Measurements from ENCODE around the gene IKZF3. TPM values are rescaled to one million over a fixed set of nuclear protein-coding genes. Genes with fewer than 3 reads are reported as not detected.

The IKZF3 gene
- total RNA-seq, 4 donors from 2014 or later: 0.30 to 1.9 (median 1.0) TPM

DNA sequence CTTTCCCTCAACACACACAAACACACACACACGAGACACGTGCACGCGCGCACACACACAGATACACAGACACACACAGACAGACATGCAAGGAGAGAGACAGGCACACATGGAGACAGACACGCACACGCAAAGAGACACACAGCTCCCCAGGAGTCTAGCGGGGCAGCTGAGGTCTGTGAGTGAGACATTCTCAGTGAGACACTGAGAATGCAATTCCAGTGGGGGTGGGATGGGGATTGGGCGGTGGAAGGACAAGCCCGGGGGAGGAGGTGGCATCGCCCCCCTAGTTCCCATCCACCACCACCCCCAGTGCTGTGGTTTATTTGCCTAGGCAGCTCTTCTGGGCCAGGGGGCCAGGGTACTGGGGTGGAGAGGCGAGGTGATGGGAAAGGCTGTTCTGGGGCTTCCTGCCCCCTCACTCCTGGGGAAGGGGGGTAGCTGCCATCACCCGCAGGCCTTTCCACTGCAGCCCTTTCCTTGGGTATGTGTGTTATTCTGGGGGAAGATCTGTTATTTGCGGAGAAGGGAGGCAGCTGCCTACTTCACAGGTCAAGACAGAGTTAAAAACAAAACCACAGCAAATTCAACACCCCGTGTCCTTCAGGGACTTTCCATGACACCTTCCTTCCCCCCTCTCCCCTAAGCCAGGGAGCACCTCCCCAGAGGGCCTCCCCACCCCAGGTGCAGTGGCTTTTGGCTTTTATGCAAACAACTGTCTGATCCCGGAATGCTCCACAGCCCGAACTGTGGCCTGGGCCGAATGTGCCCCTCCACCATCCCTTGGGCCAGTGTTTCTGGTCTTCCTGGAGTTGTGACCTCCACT lies 108.3 kb downstream of the IKZF3 start:
- peaks cover 0 to 25% (median 7%) of the 10 kb centered on the region in 4 donors for H3K4me1 ChIP-seq
- H3K27ac ChIP-seq: peak overlapping the region in 3 of 4 donors; percentile 92 to 97 (median 96)
- WGBS, 2 donors: 57 to 62% methylated on average over 18 of the region's 18 CpGs
- no peak for DNase-seq (ENCODE audit: low spot score in 2 of 2)
- H3K4me3 ChIP-seq: peak overlapping the region in 1 of 4 donors; percentile 74
- H3K36me3 ChIP-seq: no peaks in the 10 kb centered on the region
- H3K9me3 ChIP-seq: no peaks in the 10 kb centered on the region
- TF ChIP-seq, protein P1, sequence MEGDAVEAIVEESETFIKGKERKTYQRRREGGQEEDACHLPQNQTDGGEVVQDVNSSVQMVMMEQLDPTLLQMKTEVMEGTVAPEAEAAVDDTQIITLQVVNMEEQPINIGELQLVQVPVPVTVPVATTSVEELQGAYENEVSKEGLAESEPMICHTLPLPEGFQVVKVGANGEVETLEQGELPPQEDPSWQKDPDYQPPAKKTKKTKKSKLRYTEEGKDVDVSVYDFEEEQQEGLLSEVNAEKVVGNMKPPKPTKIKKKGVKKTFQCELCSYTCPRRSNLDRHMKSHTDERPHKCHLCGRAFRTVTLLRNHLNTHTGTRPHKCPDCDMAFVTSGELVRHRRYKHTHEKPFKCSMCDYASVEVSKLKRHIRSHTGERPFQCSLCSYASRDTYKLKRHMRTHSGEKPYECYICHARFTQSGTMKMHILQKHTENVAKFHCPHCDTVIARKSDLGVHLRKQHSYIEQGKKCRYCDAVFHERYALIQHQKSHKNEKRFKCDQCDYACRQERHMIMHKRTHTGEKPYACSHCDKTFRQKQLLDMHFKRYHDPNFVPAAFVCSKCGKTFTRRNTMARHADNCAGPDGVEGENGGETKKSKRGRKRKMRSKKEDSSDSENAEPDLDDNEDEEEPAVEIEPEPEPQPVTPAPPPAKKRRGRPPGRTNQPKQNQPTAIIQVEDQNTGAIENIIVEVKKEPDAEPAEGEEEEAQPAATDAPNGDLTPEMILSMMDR (IDR thresholded peaks at IDR 0.05): no peak
- TF ChIP-seq POLR2A (IDR thresholded peaks at IDR 0.05) (no peak), EP300 (IDR thresholded peaks at IDR 0.05) (no peak)
- H3K27me3 ChIP-seq: peaks cover 0 to 12% of the 10 kb centered on the region in 2 donors

DNA sequence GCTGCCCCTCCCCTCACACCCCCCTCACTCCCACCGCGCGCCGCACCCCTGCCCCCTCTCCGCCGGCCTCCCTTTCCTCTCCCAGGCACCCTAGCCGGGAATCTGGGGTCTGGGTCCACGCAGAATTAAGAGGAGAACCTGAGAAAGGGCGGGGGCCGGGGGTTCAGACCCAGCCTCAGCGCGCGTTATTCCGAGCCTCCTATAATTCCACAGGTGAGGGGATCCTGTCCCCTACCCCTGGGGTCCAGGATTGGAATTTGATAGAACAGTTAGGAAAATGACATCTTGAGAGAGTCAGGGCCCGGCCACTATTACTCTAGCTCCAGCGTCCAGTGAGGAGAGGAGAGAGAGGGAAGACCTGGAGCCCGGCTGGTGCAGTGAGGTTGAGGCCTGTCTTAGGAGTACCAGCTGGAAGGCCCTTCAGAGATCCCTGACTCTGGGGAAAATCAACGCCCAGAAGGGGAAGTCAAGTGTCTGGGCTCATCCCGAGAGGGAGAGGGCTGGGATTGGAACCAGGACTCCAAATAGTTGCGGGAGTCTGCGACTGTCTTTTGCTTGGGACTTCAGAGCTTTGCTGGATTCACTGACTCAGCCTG lies 109.1 kb downstream of the IKZF3 start:
- WGBS, 2 donors: 23 to 32% methylated on average over 18 to 21 of the region's 21 CpGs
- peak overlapping the region; percentile 87 to 97 (median 94) for H3K27ac ChIP-seq
- peak overlapping the region; percentile 62 to 74 (median 65) for H3K4me3 ChIP-seq
- peaks cover 0 to 5% of the 10 kb centered on the region in 2 donors for H3K27me3 ChIP-seq
- H3K4me1 ChIP-seq: peaks cover 0 to 25% (median 7%) of the 10 kb centered on the region in 4 donors
- no peak for TF ChIP-seq EP300 (IDR thresholded peaks at IDR 0.05)
- TF ChIP-seq, protein P1 (IDR thresholded peaks at IDR 0.05): no peak
- TF ChIP-seq POLR2A (IDR thresholded peaks at IDR 0.05): no peak
- H3K36me3 ChIP-seq: no peaks in the 10 kb centered on the region
- no peaks in the 10 kb centered on the region for H3K9me3 ChIP-seq
- DNase-seq (ENCODE audit: low spot score in 2 of 2): peak in 1 of 2 donors; percentile 22

DNA sequence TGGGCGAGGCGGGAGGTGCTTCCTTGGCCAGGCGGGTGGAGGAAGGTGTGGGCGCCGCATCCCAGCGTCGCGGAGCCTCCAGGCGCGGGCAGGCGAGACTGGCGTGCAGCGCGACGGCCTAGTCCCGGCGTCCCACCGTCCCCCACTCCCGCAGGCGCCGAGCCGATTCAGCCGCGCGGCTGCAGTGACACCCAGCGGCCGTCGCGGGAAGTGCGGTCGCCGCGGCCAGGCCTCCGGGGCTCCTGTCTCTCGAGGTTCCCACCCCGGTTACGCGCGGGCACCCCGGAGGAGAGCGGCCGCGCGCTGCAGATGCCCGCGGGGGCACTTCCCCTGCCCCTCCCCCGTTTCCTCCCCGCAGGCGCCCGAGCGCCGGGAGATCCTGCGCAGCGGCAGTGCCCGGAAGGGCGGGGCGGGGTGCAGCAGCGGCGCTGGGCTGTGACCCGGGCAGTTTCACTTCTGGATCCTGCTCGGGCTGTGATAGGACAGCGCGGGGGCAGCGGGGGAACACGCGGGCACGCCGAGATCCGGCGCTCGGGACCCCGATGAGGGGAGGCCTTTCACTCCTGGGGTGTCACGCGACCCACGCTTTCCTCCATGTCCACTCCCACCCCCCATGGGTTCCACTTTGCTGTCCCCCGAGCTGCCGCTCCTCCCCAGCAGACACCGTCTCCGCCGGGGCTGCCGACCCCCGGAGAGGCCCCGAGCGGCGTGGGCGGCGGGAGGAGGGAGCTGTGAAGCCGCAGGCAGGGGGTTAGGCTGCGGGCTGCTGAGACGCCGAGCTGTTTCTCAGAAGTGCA lies 109.8 kb downstream of the IKZF3 start:
- H3K27ac ChIP-seq: peak overlapping the region; percentile 87 to 97 (median 94)
- peak; percentile 71 to 76 for DNase-seq (ENCODE audit: low spot score in 2 of 2)
- H3K9me3 ChIP-seq: no peaks in the 10 kb centered on the region
- peaks cover 0 to 25% (median 7%) of the 10 kb centered on the region in 4 donors for H3K4me1 ChIP-seq
- H3K27me3 ChIP-seq: peaks cover 0 to 4% of the 10 kb centered on the region in 2 donors
- no peaks in the 10 kb centered on the region for H3K36me3 ChIP-seq
- 0 to 2% methylated on average over 24 to 54 of the region's 91 CpGs for WGBS, 2 donors
- TF ChIP-seq EP300 (IDR thresholded peaks at IDR 0.05) (peak; percentile 38 to 86), POLR2A (IDR thresholded peaks at IDR 0.05) (peak; percentile 48 to 69)
- TF ChIP-seq, protein P1 (IDR thresholded peaks at IDR 0.05): peak; percentile 98 to 100 (median 100)
- peak overlapping the region; percentile 62 to 74 (median 65) for H3K4me3 ChIP-seq

DNA sequence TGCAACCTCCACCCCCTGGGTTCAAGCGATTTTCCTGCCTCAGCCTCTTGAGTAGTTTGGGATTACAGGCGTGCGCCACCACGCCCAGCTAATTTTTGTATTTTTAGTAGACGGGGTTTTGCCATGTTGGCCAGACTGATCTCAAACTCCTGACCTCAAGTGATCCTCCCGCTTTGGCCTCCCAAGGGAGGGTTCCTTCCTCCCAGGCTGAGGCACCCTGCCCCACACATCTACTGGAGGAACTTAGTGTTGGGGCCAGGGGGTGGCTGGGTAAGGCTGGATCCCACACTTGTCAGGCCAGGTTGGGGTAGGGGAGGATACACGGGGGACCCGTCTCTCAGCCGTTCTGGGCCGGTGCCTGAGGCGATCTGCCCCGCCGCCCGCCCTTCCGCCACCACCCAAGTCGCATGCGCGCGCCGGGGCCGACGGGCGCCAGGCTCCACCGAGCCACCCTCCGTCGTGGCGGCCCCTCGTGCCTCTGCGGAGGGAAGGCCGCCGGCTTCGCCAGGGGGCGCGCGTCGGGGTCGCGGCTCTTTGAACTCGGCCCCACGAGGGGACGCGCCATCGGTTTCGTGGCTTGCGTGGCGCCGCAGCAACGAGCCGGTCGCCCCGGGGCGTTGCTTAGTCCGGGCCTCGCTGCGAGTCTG lies 110.5 kb downstream of the IKZF3 start:
- H3K4me1 ChIP-seq: peaks cover 0 to 25% (median 7%) of the 10 kb centered on the region in 4 donors
- H3K36me3 ChIP-seq: no peaks in the 10 kb centered on the region
- no peaks in the 10 kb centered on the region for H3K9me3 ChIP-seq
- H3K27me3 ChIP-seq: peaks cover 0 to 4% of the 10 kb centered on the region in 2 donors
- TF ChIP-seq EP300 (IDR thresholded peaks at IDR 0.05): no peak
- TF ChIP-seq POLR2A (IDR thresholded peaks at IDR 0.05): no peak
- TF ChIP-seq, protein P1 (IDR thresholded peaks at IDR 0.05): no peak
- peak overlapping the region; percentile 87 to 97 (median 94) for H3K27ac ChIP-seq
- WGBS, 2 donors: 6 to 50% methylated on average over 6 to 48 of the region's 55 CpGs
- DNase-seq (ENCODE audit: low spot score in 2 of 2): no peak
- H3K4me3 ChIP-seq: peak overlapping the region; percentile 62 to 74 (median 65)
